HG03135 (cell line): Measurements from ENCODE around the gene PTPN4.
"Not testable (repeated sequence)": the region's sequence is repeated elsewhere in the genome, so short reads cannot be mapped to it uniquely, and the experiment has no call there.

Source experiments
- ATAC-seq: cut with Tn5 transposase; IDR thresholded peaks from one replicate; pipeline ENCODE4 v1.9.1; 2021; ENCODE audit warnings: mild to moderate bottlenecking, moderate library complexity; ENCODE audit not compliant: unreplicated experiment

Gene PTPN4

GRCh38 chr2:119801989-119802388 lies 42.3 kb downstream of the PTPN4 start:
- not testable (repeated sequence) for ATAC-seq

GRCh38 chr2:119803101-119803500 lies 43.4 kb downstream of the PTPN4 start:
- ATAC-seq = no peak

DNA sequence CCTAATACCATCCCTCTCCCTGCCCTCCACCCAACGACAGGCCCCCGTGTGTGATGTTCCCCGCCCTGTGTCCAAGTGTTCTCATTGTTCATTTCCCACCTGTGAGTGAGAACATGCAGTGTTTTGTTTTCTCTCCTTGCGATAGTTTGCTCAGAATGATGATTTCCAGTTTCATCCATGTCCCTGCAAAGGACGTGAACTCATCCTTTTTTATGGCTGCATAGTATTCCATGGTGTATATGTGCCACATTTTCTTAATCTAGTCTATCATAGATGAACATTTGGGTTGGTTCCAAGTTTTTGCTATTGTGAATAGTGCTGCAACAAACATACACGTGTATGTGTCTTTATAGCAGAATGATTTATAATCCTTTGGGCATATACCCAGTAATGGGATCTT lies 44.7 kb downstream of the PTPN4 start:
- not testable (repeated sequence) for ATAC-seq

DNA sequence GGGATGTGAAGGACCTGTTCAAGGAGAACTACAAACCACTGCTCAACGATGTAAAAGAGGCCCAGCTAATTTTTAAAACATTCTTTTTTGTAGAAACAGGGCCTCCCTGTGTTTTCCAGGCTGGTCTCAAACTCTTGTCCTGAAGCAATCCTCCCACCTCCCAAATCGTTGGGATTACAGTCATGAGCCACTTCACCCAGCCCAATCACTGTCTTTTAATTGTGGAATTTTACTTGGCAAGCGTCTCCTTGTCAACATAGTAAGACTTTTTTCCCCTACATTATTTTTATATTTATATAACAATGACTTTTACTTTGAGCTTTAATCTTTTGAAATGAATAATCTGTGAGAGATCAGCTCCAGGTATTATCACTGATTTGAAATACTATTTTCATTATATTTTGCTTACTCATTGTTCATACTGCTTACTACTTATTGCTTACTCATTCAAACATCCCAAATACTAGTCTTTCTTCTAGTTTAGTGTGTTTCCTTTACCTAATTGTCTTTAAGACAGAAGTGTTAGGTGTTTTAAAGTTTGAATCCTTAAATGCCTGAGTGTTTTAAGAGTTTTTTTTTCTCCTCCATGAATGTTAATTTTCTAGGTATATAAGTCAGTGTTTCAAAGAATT lies 48.9 kb downstream of the PTPN4 start:
- ATAC-seq = no peak

DNA sequence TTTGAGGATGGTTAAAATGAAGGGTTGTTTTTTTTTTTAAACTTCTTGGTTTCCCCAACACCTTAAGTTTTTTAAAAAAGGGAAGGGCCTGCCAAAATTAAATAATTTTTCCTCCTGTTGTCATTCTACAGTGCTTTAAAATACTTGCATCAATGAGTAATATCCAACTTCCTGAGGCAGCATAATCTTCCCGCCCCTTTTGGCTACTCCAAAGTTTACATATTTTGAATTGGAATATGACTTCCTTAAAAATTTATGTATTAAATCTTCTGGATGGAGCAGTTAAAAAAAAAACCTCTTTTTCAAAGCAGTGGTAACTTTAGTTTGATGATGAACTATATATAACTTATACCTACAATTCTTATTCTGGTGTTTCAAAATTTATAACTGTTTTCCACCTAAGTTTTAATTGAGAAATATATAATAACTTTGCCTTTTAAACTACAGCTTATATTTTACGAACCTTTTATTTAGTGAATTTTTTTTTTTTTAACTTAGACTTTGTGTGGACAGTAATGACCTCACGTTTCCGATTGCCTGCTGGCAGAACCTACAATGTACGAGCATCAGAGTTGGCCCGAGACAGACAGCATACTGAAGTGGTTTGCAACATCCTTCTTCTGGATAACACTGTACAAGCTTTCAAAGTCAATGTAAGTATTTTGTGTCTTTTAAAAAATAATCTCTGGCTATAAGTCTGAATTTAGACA lies 49.8 kb downstream of the PTPN4 start:
- ATAC-seq = no peak

GRCh38 chr2:119810049-119810630 lies 50.4 kb downstream of the PTPN4 start:
- no peak for ATAC-seq

GRCh38 chr2:119814216-119814615 lies 54.5 kb downstream of the PTPN4 start:
- no peak for ATAC-seq

- ATAC-seq = no peak
These were observed 59.1 kb downstream of the PTPN4 start for GRCh38 chr2:119818792-119819191.

DNA sequence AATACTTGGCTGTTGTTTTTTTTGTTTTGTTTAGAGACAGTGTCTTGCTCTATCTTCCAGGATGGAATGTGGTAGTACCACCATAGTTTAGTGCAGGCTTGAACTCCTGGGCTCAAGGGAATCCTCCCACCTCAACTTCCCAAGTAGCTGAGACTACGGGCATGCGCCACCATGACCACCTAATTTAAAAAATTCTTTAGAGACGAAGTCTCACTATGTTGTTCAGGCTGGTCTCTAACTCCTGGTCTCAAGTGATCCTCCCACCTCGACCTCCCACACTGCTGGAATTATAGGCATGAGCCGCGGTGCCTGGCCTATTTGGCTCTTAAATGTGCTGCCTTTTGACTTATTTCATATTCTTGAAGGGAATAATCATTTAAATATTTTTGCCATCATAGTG lies 60.1 kb downstream of the PTPN4 start:
- ATAC-seq = no peak

- ATAC-seq = no peak
These were observed 60.6 kb downstream of the PTPN4 start for GRCh38 chr2:119820275-119820674.

DNA sequence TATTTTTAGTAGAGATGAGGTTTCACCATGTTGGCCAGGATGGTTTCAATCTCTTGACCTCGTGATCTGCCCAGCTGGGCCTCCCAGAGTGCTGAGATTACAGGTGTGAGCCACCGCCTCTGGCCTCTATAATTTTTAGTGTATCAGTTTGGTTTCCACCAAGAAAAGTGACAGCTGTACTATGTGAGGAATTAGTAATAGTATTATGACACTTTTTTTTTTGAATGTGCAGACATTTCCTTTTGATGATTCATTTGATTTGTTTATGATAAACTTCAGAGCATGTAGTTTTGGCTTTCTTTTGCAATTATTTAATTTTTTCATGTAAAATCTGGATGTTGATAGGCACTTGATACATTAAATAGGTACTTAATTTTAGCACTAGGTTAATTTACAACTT lies 61.5 kb downstream of the PTPN4 start:
- ATAC-seq = no peak

GRCh38 chr2:119823734-119824334 lies 64.1 kb downstream of the PTPN4 start:
- no peak for ATAC-seq

DNA sequence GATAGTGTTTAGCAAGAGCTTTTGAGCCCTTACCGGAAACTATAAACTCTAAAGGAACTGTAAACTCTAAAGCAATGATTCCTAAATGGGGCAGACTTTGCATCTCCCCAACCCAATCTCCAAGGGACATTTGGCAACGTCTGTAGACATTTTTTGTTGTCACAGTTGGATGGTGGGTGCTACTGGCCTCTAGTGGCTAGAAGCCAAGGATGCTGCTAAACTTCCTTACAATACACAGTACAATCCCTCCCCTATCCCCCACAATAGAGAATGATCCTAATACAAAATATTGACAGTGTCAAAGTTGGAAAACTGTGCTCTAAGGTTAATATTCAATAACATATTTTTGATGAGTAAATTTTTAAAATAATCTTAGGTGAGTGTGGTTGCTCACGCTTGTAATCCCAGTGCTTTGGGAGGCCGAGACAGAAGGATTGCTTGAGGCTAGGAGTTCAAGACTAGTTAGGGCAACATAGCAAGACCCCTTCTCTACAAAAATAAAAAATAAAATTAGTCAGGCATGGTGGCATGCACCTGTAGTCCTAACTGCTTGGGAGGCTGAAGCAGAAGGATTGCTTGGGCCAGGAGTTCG lies 66.7 kb downstream of the PTPN4 start:
- no peak for ATAC-seq

DNA sequence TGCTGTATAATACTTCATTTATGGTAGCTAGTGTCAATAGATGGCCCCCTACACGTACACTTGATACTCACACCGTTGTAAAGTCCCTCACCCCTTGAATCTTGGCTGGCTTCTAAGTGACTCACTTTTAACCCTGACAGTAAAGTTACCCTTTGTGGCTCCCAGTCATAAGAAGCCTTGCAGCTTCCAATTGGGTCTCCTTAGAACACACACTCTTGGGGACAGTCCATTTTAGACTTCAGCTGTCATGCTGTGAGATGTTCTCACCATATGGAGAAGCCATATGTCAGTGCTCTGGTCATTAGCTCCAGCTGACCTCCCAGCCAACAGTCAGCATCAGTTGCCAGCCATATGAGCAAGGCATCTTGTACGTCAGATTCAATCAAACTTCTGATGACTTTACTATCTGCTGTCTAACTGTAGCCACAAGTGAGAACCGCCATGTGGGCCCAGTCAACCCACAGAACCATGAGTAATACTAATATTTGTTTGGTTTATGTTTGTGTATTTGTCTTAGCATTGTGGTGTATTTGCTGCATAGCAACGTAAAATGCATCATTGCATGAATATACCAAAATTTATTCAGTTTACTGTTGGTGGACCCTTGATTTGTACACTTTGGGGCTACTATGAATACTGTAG lies 68.3 kb downstream of the PTPN4 start:
- peak; percentile 55 for ATAC-seq

GRCh38 chr2:119836455-119837142 lies 76.9 kb downstream of the PTPN4 start:
- ATAC-seq = no peak

DNA sequence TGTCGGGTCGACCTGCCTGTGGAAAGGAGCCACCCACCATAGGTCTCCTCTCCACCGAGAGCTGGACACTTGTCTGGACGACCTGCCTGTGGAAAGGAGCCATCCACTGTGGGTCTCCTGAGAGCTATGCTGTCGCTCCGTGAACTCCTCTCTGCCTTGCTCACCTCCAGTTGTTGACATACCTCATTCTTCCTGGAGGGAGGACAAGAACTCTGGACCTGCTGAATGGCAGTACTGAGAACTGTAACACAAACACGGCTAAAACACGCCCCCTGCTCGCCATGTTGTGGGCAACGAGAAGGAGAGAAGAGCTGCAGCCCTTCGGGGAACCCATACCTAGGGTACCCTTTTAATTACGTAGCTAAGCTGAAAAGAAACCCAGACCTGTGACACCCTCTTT lies 77.6 kb downstream of the PTPN4 start:
- no peak for ATAC-seq

DNA sequence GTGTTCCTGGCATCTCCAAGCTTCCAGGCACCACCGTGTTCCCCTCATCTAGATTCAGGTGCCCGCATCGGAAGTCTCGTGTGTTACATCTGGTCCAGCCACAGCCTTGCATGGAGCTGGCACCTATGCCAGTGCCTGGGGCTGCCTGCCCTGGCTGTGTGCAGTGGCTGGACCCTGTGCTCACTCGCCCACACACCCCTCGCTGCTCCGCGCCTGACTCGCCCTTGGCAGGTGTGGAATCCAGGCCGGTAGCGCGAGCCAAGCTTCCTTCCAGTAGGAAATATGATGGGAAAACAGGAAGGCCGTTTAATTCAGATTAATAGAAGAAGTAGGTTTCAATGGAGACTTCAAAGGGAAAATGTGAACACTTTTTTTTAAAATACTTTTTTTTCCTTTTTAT lies 78.0 kb downstream of the PTPN4 start:
- no peak for ATAC-seq

DNA sequence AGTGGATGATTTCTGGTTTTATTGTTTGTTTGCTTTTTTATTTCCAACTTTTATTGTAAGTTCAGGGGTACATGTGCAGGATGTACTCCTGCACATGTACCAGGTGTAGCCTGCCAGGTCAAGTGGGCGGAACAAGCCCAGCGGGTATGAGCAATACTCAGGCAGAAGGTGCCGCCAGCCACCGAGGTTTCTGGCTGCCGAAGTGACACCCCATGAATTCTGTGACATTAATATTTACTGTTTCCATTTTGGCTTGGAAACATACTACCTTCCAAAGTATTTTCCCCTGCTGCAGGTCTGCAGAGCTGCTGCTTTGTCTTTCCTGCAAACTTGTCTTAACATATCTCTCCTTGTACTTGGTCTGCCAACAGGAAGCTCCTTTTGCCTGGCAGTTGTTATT lies 78.5 kb downstream of the PTPN4 start:
- no peak for ATAC-seq

GRCh38 chr2:119841550-119841949 lies 81.8 kb downstream of the PTPN4 start:
- no peak for ATAC-seq

- ATAC-seq = no peak
These were observed 86.3 kb downstream of the PTPN4 start for GRCh38 chr2:119846021-119846420.
